HG03442 (cell line): ENCODE measurements around the gene SPATA13.
"Not testable (repeated sequence)": the region's sequence is repeated elsewhere in the genome, so short reads cannot be mapped to it uniquely, and the experiment has no call there.

Source experiments
- ATAC-seq: cut with Tn5 transposase; IDR thresholded peaks from one replicate; pipeline ENCODE4 v1.9.1; 2021; ENCODE audit warnings: mild to moderate bottlenecking, moderate library complexity; ENCODE audit not compliant: unreplicated experiment

The SPATA13 gene

DNA sequence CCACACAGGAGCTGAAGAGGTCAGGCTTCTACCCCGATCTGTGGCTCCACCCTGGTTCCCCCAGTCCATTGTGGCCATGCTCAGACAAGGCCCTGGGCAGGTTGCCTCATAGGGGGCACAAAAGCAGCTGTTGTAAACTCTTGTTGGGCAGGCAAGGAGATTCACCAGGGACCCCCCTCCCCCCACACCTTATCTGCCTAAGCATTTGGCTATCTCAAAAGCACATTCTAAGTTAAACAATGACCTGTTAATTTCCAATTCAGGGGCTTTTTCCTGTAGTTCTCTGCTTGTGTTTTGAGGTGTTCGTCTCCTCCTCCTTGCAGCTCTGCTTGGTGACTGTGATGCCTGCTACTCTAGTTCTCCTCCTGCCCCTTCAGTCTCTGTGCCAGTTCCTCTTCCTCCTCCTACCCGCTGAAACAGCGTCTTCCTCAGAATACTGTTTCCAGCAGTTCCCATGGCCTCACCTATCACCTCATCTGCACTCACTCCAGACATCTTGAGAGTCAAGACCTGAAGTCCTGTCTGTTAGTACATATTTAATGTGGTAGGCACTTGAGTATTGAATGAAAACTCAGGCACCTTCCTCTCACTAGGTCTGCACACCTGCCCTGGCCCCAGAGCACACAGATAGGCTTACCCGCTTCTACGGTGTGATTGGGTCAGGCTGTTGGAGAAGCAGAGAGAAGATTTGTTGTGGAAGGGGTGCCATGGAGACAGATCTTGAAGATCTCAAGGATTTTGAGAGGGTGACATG is 31.7 kb downstream of the SPATA13 start:
- no peak for ATAC-seq

DNA sequence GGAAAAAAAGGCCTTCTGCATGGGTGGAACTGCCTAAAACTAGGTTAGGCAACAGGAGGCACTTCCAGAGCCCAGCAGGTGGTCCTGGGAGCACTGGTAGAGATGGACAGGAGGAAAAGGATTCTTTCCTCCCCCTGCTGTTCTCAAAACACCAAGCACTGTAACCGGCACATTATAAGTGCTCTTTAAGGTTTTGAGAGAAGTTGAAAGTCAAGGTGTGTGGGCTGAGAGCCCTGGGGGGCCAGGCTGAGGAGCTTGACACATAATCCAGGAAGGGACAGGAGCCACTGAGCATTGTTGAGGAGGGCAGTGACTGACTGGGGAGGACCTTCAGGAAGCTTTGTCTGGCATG is 32.3 kb downstream of the SPATA13 start:
- no peak for ATAC-seq

DNA sequence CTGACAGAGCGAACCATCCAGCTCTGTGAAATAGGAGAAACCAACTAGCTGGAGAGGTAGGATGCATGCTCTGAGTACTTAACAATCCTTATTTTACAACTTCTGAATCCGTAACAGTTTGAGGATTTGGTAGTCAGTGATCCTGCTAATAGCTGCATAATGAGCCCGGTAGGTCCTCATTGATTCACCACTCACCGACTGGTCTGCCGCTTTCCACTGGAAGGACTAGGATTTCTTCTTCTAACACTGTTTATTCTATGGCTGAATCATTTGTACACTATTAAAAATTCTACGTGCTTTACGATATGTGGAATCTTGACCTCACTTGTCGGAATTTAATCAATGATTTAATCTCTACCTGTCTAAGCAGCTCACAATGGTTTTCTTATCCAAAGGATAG is 33.9 kb downstream of the SPATA13 start:
- ATAC-seq = no peak

DNA sequence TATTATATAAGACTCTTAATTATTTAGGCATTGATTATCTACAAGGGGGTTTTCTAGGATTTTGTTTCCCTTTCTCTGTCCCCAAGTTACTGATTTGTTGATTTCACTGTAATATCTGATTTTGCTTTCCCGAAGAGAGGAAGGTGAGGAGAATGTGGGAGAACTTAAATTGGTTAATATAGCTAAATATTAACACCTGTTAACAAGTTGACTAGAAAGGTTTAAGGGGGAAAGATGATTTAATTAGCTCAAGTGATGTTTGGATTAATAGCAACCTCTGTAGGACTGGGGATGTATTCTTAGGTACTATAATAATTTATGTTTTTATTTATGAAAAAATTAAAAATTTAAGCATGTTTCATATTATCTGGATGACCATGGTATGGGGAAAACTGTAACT is 35.1 kb downstream of the SPATA13 start:
- ATAC-seq = no peak

DNA sequence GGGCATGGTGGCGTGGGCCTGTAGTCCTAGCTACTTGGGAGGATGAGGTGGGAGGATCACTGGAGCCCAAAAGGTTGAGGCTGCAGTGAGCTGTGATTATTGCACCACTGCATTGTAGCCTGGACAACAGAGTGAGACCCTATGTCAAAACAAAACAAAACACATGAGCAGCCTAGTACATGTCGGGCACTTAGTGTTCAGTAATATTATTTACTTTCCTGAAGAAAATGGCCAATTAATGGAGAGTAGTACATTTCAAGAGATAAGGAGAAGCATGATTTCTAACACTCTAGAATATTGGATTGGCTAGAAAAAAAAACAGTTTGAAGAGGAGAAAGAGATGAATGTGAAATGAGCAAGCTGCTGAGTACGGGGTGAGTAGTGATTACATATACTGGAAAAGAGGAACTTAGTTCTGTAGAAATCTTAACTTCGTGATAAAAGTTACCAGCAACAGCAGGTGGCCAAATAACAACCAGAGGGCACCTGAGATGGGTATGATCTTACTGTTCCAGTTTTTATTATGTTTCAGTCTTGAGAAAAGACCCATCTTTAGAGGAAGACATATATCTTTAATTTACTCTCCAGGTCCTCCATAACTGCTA is 36.2 kb downstream of the SPATA13 start:
- ATAC-seq = no peak

DNA sequence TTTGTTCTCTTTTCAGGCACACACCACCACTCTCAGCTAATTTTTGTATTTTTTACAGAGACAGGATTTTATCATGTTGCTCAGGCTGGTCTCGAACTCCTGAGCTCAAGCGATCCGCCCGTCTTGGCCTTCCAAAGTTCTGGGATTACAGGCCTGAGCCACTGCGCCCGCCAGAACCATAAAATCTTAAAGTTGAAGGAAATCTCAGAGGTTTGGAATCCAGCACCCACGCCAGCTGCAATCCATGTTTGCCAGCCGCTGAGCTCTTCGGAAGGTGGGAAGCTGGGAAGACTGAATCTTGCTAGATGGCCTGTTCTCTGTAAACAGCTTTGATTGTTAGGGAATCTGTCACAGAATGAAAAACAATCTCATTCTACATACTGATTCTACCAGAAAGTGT is 38.5 kb downstream of the SPATA13 start:
- no peak for ATAC-seq

DNA sequence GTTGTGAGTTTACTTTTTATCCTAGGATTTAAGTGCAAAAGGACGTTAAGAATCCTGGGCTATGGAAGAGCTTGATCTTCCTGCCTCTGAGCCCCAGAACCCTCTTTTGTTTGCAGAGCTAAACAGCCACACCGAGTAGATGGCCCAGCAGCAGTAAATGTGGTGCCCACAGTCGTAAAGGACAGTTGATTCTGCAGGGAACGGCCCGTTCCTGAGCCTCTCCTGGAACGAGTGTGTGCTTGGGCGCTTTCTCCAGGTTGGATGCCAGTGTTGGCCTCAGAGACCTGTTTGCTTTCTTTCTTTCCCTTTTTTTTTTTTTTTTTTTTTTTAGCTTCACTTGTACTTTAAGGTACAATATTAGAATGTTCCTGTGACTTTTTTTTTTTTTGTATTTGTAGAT is 41.7 kb downstream of the SPATA13 start:
- ATAC-seq = no peak

DNA sequence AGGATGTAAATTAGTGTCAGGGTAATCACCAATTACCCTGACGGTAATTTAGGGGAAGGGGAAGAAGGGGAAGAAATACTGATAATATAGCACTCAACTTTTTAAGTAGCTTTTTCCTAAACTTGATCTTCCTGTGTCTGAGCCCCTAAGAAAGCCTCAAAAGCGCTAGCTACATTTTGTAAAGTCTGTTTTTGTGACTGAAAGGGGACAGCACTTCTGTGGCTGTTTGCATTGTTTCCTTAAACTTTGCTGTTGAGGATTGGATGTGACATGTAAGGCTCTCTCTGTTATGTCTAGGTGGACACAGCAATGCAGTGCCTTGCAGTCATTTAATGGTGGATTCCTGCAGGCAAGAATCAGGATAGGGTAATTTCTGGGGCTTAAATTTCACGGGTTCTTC is 42.8 kb downstream of the SPATA13 start:
- no peak for ATAC-seq

DNA sequence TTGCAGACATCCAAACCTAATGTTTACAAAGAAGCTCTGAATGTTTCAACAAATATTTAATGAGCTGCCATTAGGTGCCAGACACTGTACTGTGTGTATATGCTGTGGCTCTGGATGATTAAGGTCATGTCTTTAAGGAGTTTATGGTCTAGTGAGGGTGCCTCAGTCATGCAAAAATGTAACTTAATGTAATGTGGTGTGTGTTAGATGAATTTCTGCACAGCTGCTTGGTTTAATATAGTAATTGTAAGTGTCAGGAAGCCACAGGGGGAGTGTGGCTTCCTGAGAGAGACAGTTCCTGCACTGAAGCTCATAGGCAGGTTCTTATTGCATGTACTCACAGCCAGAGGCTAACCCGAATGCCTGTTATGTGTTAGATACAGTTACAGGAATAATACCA is 43.3 kb downstream of the SPATA13 start:
- no peak for ATAC-seq

DNA sequence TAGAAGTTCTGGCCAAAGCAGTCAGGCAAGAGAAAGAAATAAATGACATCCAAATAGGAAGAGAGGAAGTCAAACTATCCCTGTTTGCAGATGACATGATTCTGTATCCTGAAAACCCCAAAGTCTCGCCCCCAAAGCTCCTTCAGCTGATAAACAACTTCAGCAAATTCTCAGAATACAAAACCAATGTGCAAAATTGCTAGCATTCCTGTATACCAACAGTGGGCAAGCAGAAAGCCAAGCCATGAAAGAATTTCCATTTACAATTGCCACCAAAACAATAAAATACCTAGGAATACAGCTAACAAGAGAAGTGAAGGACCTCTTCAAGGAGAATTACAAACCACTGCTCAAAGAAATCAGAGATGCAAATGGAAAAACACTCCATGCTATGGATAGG is 44.6 kb downstream of the SPATA13 start:
- ATAC-seq = not testable (repeated sequence)

DNA sequence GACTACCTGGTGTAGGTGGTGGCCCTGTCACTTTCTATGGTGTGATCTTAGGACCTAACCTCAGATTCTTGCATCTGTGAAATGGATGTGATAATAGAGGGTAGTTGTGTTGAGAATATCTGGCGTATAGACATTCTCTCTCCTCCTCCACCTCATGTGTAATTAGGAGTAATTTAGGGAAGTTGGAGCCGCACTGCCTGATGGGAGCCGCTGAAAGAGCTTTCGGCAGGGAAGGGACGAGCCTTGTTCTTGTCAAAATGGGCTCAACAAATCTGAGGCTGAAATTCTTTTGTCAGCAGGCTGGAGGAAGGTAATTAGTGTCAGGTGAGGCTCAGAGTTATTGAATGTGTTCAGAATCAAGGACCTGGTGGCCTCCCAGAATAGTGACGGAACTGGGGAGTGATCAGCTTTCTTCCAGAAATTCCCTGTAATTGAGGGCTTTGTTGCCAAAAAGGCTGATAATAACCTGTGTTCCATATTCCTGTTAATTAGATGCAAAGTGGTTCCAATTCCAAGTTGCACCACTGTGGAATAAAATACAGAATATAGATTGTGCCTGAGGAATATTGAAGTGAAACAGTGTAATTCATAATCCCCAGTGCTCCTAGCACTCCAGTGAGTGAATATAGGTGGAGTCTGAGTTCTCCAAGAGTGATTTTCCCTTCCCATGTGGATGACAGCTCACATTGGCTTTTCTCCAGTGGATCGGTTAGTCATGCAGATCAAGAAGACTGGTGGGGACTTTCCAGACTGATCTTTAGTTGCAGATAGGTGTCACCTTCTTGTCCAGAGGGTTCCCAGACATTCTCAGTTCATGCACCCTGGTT is 47.5 kb downstream of the SPATA13 start:
- ATAC-seq = no peak

DNA sequence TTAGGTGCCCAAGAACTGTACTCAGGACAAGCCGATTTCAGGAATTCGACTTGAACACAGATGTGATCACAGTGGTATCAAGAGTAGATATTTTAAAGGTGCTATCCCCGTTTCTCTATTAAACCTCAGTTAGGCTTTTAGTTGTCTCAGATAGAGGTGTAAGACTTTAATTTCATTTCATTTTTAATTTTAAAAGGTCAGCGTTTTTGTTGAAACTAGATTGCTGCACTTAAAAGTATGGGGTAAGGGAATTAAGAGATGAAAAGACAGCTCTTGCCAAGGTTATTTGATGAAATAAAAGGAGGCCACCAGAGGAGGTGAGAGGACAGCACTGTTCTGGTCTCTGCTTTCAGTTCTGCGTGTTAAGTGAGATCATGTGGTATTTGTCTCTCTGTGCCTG is 48.6 kb downstream of the SPATA13 start:
- ATAC-seq = no peak

DNA sequence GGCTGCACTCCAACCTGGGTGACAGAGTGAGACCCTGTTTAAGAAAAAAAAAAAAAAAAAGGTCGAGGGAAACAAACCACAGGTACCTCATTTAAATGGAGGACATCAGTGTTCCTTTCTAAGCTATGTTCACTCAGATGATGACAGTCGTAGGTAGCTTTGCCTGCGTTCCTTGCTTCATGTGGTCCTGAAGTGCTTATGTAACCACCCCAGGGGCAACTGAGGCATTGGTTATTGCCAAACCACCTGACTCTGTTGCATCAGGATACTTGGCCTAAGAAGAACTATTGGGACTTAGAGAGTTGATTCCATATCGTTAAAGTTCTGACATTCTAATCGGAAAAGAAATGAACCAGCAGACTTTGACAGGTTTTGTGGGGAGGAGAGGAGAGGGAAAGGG is 51.7 kb downstream of the SPATA13 start:
- no peak for ATAC-seq

DNA sequence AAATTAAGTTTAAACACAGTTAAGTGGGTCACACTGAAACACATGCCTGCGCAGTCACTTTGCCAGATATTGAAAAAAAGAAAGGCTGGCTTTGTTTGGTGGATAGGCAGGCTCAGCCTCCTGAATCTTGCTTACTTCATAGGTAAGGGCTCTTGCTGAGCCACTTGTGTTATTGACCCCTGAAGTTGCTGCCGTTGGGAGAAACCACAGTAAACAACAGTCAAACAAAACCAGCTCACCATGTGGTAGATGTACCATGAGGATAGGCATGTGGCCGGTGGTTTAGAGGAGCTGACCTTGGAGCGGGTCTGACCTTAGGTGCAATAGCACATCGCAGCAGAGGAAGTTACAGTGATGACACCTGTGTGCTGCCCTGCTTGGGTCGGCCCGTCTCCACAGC is 52.2 kb downstream of the SPATA13 start:
- ATAC-seq = no peak

DNA sequence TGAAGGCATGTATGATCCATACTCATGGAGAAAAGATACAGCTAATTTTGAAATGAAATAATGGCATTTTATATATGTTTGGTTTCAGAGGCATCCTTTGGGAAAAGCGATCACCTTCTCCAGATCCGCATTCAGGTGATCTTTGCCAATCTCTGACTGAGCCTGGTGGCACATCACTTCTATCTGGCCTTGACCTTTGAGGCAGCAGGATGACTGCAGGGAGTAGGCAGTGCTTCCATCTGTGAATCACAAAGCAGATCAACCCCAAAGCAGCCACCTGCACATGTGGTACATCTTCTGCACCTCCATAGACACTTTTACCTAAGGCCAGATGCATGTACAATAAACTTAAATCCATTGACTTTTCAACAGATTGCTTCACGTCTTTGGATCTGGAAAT is 53.4 kb downstream of the SPATA13 start:
- ATAC-seq = no peak

DNA sequence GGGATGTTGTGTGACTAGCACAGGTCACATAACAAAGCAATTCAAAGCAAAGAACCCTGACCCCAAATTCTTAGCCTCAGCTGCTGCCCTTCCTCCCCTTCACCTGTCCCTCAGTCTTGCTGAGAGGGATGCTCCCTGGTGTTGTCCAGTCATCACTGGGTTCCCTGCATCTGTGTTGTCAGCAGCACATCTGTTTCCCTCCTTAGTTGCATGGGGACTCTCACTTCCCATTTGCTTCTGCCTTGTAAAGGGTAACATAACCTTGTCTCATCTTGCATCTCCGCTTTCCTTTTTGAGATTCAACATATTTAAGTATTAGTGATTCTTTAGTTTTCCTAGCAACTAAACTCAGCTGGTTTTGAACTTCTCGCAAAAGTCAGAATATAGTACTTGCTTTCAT is 54.0 kb downstream of the SPATA13 start:
- ATAC-seq = no peak

DNA sequence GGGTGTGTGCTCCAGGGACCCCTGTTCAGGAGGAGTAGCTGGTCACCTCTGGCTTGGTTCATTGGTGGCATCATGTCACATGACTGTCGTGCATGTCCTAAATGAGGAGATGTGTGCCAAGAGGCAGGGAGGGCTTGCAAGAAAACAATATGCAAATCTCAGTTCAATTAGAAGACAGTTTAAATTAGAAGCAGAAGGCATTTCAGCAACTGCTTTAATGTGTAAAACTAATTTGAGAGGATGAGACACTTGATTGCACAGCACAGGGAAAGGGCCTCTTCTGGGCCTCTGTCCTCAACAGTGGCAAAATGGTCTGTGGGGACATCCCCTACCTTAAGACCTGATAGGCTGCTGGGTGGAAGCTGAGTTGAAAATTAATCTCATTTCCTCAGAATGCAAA is 54.6 kb downstream of the SPATA13 start:
- peak; percentile 39 for ATAC-seq

DNA sequence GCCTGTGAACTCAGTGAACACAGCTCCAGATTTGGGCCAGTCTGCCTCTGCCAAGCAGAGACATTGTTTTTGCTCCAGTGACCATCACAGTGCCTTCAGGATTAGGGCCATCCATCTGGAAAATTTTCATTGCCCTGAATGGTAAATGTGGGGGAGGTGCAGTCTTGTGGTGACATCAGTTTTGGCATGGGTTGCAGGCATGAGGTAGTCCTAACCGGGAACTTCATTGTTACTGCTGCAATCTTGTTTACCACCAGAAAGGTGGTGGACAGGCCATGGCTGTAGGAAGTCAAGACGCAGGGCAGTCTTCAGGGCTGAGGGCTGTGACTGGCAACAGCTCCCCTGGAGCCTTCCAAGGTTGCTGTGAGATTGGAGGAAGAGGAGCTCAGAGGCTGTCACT is 55.2 kb downstream of the SPATA13 start:
- ATAC-seq = no peak

DNA sequence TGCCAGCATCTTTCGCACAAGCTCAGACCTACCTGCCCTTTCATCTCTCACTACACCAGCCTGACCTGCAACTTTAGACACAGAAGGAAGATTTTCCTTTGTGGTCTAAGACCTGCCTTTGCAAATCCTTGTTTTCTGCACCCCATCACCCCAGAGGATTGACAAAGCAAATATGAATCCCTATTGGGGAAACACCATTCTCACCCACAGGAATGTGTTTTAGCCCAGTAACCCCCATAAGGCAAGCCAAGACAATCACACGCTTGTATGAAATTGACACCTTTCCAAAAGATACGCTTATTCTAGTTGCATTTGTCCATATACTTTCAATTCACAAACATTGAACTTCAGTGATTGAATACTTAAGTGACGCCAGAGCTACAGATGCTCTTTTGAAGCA is 55.7 kb downstream of the SPATA13 start:
- no peak for ATAC-seq

DNA sequence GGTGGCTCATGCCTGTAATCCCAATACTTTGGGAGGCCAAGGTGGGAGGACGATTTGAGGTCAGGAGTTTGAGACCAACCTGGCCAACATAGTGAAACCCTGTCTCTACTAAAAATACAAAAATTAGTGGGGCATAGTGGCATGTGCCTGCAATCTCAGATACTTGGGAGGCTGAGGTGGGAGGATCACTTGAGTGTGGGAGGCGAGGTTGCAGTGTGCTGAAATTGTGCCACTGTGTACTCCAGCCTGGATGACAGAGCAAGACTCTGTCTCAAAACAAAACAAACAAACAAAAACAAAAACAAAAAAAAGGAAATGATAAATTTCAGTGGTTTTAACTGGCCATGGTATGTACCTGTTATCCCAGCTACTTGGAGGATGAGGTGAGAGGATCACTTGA is 56.3 kb downstream of the SPATA13 start:
- ATAC-seq = not testable (repeated sequence)

DNA sequence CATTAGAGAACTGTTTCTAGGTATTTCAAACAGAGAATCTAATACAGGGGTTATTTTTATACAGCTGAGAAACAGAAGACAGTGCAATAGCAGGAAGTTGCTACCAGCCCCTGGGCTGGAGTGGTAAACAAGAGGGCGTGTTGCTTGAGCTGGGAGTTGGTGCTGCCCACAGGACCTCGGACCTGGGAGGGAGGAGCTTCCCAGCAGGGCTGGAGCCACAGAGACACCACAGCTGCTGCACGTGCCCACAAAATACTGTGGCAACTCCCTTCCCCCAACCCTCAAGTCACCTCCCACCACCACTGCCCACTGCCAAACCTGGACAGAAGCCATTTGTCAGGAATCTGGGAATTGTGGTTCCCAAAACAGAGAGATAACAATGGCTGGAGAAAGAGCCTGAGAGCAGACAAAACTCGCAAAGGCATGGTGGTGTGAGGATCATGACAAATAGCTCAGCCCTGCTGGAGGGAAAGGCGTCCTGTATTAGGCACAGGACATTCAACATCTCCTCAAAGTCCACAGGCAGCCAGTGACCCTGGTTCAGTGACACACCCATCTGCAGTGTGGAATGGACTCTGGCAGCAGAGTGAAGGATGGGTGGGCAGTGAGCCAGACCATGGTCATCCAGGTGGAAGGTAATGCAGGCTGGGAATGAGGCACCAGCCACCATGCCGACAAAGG is 57.2 kb downstream of the SPATA13 start:
- no peak for ATAC-seq

DNA sequence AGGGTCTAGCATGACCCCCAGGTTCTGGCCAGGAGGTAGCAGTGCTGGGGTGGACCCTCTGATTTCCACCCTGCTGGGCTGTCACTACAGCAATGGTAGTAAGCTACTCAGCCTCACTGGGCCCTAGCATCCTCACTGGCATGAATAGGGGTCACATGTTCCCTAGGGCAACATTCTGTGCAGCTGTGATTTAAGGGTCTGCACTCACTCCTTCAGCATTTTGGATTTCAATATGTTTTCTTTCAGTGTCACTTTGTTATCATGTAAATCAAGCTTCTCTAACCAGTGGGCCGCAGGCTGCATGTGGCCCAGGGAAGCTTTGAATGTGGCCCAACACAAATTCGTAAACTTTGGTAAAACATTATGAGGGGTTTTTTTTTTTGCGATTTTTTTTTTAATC is 57.8 kb downstream of the SPATA13 start:
- no peak for ATAC-seq
